Activated CD8-positive, alpha-beta T cell treated with anti-CD3 and anti-CD28 coated beads for 36 hours (primary cell): ENCODE results near the gene TCL1A. TPM values are rescaled to one million over a fixed set of nuclear protein-coding genes. Genes with fewer than 3 reads are reported as not detected.
A peak's percentile ranks its signal among the peaks of the same experiment; 100 is the strongest.
"Not testable (repeated sequence)": the region's sequence is repeated elsewhere in the genome, so short reads cannot be mapped to it uniquely, and the experiment has no call there.

Experiments
- ATAC-seq: fragments of 200-7000 bp; cut with Tn5 transposase; one replicate; pipeline ENCODE4 v1.10.0; 2021; ENCODE audit warnings: mild to moderate bottlenecking, moderate library complexity
- CTCF ChIA-PET: fragments of 350-600 bp; sonication (Branson Sonifier 250); formaldehyde crosslinking; loops from one replicate; lab custom pipeline; 2021; ENCODE audit warnings: antibody characterized with exemption; lab: Charles Lee
- POLR2A ChIA-PET: fragments of 350-600 bp; sonication (Branson Sonifier 250); formaldehyde crosslinking; loops from one replicate; lab custom pipeline; 2021; ENCODE audit warnings: antibody characterized with exemption; lab: Charles Lee
- DNase-seq: peaks from one replicate; pipeline ENCODE4 v3.0.0-alpha.2; 2020
- H3K27ac Mint-ChIP-seq: one replicate; pipeline ENCODE4 v1.8.0; 2021; ENCODE audit warnings: mild to moderate bottlenecking, mixed read lengths
- H3K27me3 Mint-ChIP-seq: one replicate; pipeline ENCODE4 v1.8.0; 2021; ENCODE audit warnings: mixed read lengths
- H3K36me3 Mint-ChIP-seq: one replicate; pipeline ENCODE4 v1.8.0; 2021; ENCODE audit warnings: low read depth, mixed read lengths
- H3K4me1 Mint-ChIP-seq: one replicate; pipeline ENCODE4 v1.8.0; 2021; ENCODE audit warnings: low read depth, mixed read lengths
- H3K4me3 Mint-ChIP-seq: one replicate; pipeline ENCODE4 v1.8.0; 2021; ENCODE audit warnings: mild to moderate bottlenecking, moderate library complexity, mixed read lengths
- H3K9me3 Mint-ChIP-seq: one replicate; pipeline ENCODE4 v1.8.0; 2021; ENCODE audit warnings: mixed read lengths
- CTCF ChIP-seq: fragments of 200-600 bp; IDR thresholded peaks from one replicate; pipeline ENCODE4 v1.8.0; 2022; ENCODE audit warnings: antibody characterized with exemption, mild to moderate bottlenecking
- intact Hi-C: fragments of 100-400 bp; cut with micrococcal nuclease; formaldehyde crosslinking; loops from one replicate; pipeline ENCODE4 v1.10.0; 2022
- total RNA-seq, 2 experiments: library from RNA; stranded (reverse); gene quantifications; one replicate each; pipeline ENCODE4 v1.2.3, GENCODE V29; 2021

The TCL1A gene
- total RNA-seq, 2 experiments from 2014 or later, result 0.65 to 1.1 TPM

GRCh38 chr14:95739356-95739755 is 25.4 kb upstream of the TCL1A start:
- ChIA-PET CTCF (interaction anchor here (0.7 kb wide), 1 partner anchor 35 kb away, joined by 3 read pairs; no protein-coding TSS in a partner anchor), POLR2A (no interaction called here)
- DNase-seq, result no peak
- TF ChIP-seq CTCF, result no peak
- Mint-ChIP-seq H3K27me3 (no peaks in the 10 kb centered on the region), H3K4me1 (peaks cover 8% of the 10 kb centered on the region), H3K9me3 (peaks cover 10% of the 10 kb centered on the region), H3K36me3 (peaks cover 7% of the 10 kb centered on the region), H3K4me3 (no peak overlapping the region), H3K27ac (peak overlapping the region; percentile 82)
- ATAC-seq, result no peak
- intact Hi-C loops, result no loop called here

- intact Hi-C loops, result no loop called here
- no peak for ATAC-seq
- Mint-ChIP-seq H3K4me3 (no peak overlapping the region), H3K4me1 (no peaks in the 10 kb centered on the region), H3K9me3 (peaks cover 1% of the 10 kb centered on the region), H3K36me3 (no peaks in the 10 kb centered on the region), H3K27ac (no peak overlapping the region), H3K27me3 (peaks cover 18% of the 10 kb centered on the region)
- ChIA-PET CTCF (no interaction called here), POLR2A (no interaction called here)
- DNase-seq, result no peak
- TF ChIP-seq CTCF, result no peak
Observed at GRCh38 chr14:95733212-95733611, 19.3 kb upstream of the TCL1A start.

- ATAC-seq (no peak), DNase-seq (no peak)
- H3K27me3 Mint-ChIP-seq, result peaks cover 35% of the 10 kb centered on the region
- intact Hi-C loops, result no loop called here
- H3K27ac Mint-ChIP-seq, result no peak overlapping the region
- ChIA-PET POLR2A (no interaction called here), CTCF (no interaction called here)
- TF ChIP-seq CTCF, result no peak
- no peaks in the 10 kb centered on the region for H3K9me3 Mint-ChIP-seq
- H3K4me3 Mint-ChIP-seq, result no peak overlapping the region
- H3K36me3 Mint-ChIP-seq, result no peaks in the 10 kb centered on the region
- no peaks in the 10 kb centered on the region for H3K4me1 Mint-ChIP-seq
Observed at GRCh38 chr14:95730126-95730525, 16.2 kb upstream of the TCL1A start.

GRCh38 chr14:95729402-95730028 is 15.6 kb upstream of the TCL1A start:
- H3K4me3 Mint-ChIP-seq, H3K9me3 Mint-ChIP-seq, CTCF ChIA-PET: not testable (repeated sequence)

GRCh38 chr14:95727056-95727700 is 13.3 kb upstream of the TCL1A start:
- no peak for ATAC-seq
- peaks cover 40% of the 10 kb centered on the region for H3K27me3 Mint-ChIP-seq

More at GRCh38 chr14:95729402-95730028, 15.6 kb upstream of the TCL1A start:
- POLR2A ChIA-PET, ATAC-seq, intact Hi-C loops, H3K27ac Mint-ChIP-seq, H3K36me3 Mint-ChIP-seq, DNase-seq, H3K4me1 Mint-ChIP-seq: not testable (repeated sequence)
- H3K27me3 Mint-ChIP-seq, result peaks cover 36% of the 10 kb centered on the region

More at GRCh38 chr14:95727056-95727700, 13.3 kb upstream of the TCL1A start:
- Mint-ChIP-seq H3K9me3 (peaks cover 14% of the 10 kb centered on the region), H3K27ac (no peak overlapping the region), H3K4me1 (no peaks in the 10 kb centered on the region), H3K36me3 (no peaks in the 10 kb centered on the region), H3K4me3 (no peak overlapping the region)
- POLR2A ChIA-PET, result no interaction called here
- intact Hi-C loops, result no loop called here
- TF ChIP-seq CTCF, result no peak
- CTCF ChIA-PET, result interaction anchor here (1.0 kb wide), 1 partner anchor 47 kb away, joined by 3 read pairs; no protein-coding TSS in a partner anchor
- no peak for DNase-seq
